HepG2 (cell line): ENCODE measurements around the gene DDOST. TPM values are rescaled to one million over a fixed set of nuclear protein-coding genes. Genes with fewer than 3 reads are reported as not detected.

Experiments
- ATAC-seq: fragments of 200-7000 bp; cut with Tn5 transposase; 3 replicates; pipeline ENCODE4 v1.9.1; 2020; ENCODE audit warnings: mild to moderate bottlenecking, moderate library complexity
- BruUV-seq: library from RNA; stranded (reverse); fragments of 400-500 nt; replicated peaks from 2 replicates; lab custom pipeline; 2021; lab: Mats Ljungman, UMichigan
- CTCF ChIA-PET: fragments of 300-600 bp; formaldehyde crosslinking; extraction: SDS; loops from one replicate; lab custom pipeline; 2021; ENCODE audit warnings: low total read pairs, inconsistent platforms, low intra/inter-chr PET ratio; lab: Yijun Ruan, JAX
- POLR2A ChIA-PET: fragments of 350-600 bp; sonication (Branson Sonifier 250); formaldehyde crosslinking; loops from one replicate; lab custom pipeline; 2020; ENCODE audit warnings: antibody characterized with exemption, inconsistent platforms; lab: Yijun Ruan, JAX
- DNase-seq: peaks from one replicate; pipeline ENCODE4 v3.0.0-alpha.2; 2015; ENCODE audit warnings: low spot score
- FAIRE-seq: peaks from 3 replicates; lab custom pipeline; 2011; peaks lifted over from hg19 to GRCh38; lab: Jason Lieb, UNC
- H2AFZ ChIP-seq: one replicate; pipeline ENCODE4 v1.6.1; 2011; ENCODE audit warnings: low read length, inconsistent platforms
- H3K27ac ChIP-seq: fragments of 300-600 bp; 3 replicates; pipeline ENCODE4 v1.8.0; 2011; ENCODE audit warnings: mixed run types, mild to moderate bottlenecking, mixed read lengths, low read length, inconsistent platforms; ENCODE audit not compliant: insufficient read depth; ENCODE audit errors: extremely low read length
- H3K27me3 ChIP-seq, 2 experiments: fragments of 200-600 bp in 1 of 2; 2 replicates in 1 of 2; 3 replicates in 1 of 2; pipeline versions ENCODE4 v1.6.0 to v1.8.0; 2011; ENCODE audit warnings: low read length in 2 of 2, mild to moderate bottlenecking in 2 of 2, moderate library complexity in 2 of 2, inconsistent platforms in 1 of 2; ENCODE audit not compliant: insufficient read depth in 2 of 2, control insufficient read depth in 1 of 2
- H3K36me3 ChIP-seq, 2 experiments: fragments of 200-600 bp in 1 of 2; replicated peaks in 1 of 2; 2 replicates in 1 of 2; 3 replicates in 1 of 2; pipeline versions ENCODE4 v1.5.1 to v1.8.0; 2011; ENCODE audit warnings: low read length in 2 of 2, inconsistent platforms in 1 of 2; ENCODE audit not compliant: insufficient read depth in 2 of 2, control insufficient read depth in 1 of 2
- H3K4me1 ChIP-seq: 2 replicates; pipeline ENCODE4 v1.5.1; 2012; ENCODE audit warnings: low read length, inconsistent platforms; ENCODE audit not compliant: insufficient read depth
- H3K4me2 ChIP-seq: 2 replicates; pipeline ENCODE4 v1.6.0; 2011; ENCODE audit warnings: low read depth, low read length, inconsistent platforms
- H3K4me3 ChIP-seq, 3 experiments: fragments of 200-600 bp in 1 of 3; sonication (generic), shearing (Covaris generic) in 1 of 3; replicated peaks in 1 of 3; 2 replicates each; pipeline ENCODE4 v1.5.1; 2011 to 2016; ENCODE audit warnings: low read length in 3 of 3, inconsistent platforms in 2 of 3, low read depth in 2 of 3, mild to moderate bottlenecking in 2 of 3, control low read depth in 1 of 3, mixed read lengths in 1 of 3; ENCODE audit not compliant: insufficient read depth in 1 of 3
- H3K79me2 ChIP-seq: one replicate; pipeline ENCODE4 v1.6.1; 2011; ENCODE audit warnings: low read length, inconsistent platforms; ENCODE audit not compliant: insufficient read depth
- H3K9ac ChIP-seq: 2 replicates; pipeline ENCODE4 v1.6.0; 2011; ENCODE audit warnings: mild to moderate bottlenecking, low read depth, low read length, inconsistent platforms; ENCODE audit not compliant: insufficient read depth
- H3K9me3 ChIP-seq: 2 replicates; pipeline ENCODE4 v1.5.1; 2012; ENCODE audit warnings: mild to moderate bottlenecking, low read length
- H4K20me1 ChIP-seq: 2 replicates; pipeline ENCODE4 v1.6.0; 2011; ENCODE audit warnings: inconsistent platforms, mild to moderate bottlenecking, low read length, moderate library complexity; ENCODE audit not compliant: insufficient read depth
- RELA ChIP-seq: sonication (generic); formaldehyde crosslinking; IDR thresholded peaks from 2 replicates; pipeline ENCODE4 v1.4.0; 2020; ENCODE audit warnings: missing genetic modification reagents
- ZBTB40 ChIP-seq, 2 experiments: fragments of 450-650 bp in 1 of 2; sonication (generic) in 1 of 2; formaldehyde crosslinking in 1 of 2; IDR thresholded peaks; 2 replicates each; pipeline versions ENCODE4 v1.6.1 to v1.8.0; 2016 to 2022; ENCODE audit warnings: antibody characterized with exemption in 1 of 2, mild to moderate bottlenecking in 1 of 2, missing genetic modification reagents in 1 of 2
- ZNF746 ChIP-seq: sonication (generic); formaldehyde crosslinking; IDR thresholded peaks from 2 replicates; pipeline ENCODE4 v1.8.0; 2022; ENCODE audit warnings: mild to moderate bottlenecking, missing genetic modification reagents
- WGBS: methylation state at CpG from one replicate; pipeline ENCODE4 v1.1.6; 2017; ENCODE audit warnings: low lambda C conversion rate; 5-methylcytosine and 5-hydroxymethylcytosine counted together
- in situ Hi-C: cut with HindIII; loops from 2 replicates; pipeline ENCODE4 v1.10.0; 2017; ENCODE audit warnings: low pct_unique_long_range_greater_than_20kb; ENCODE audit not compliant: extremely low pct_ligation_motif_present
- intact Hi-C: fragments of 100-400 bp; cut with micrococcal nuclease; formaldehyde crosslinking; loops from one replicate; pipeline ENCODE4 v1.10.0; 2022; ENCODE audit not compliant: unreplicated experiment
- polyA plus RNA-seq, 8 experiments: library from polyadenylated mRNA; depleted of rRNA in 3 of 8; stranded (reverse) in 7 of 8; unstranded in 1 of 8; fragments of >200 nt; fragmentation: Illumina TruSeq in 4 of 8; extraction: Trizol in 4 of 8; gene quantifications; 2 replicates each; pipeline versions ENCODE4 v1.2.1 to v1.2.3, GENCODE V29; 2011 to 2016; ENCODE audit warnings: low read depth in 4 of 8, missing spikeins in 1 of 8, mixed read lengths in 1 of 8; ENCODE audit not compliant: insufficient read depth in 1 of 8
- total RNA-seq, 5 experiments: library from RNA; depleted of rRNA; stranded (reverse); fragments of >200 nt; fragmentation: Illumina TruSeq; extraction: Trizol; gene quantifications; 2 replicates each; pipeline ENCODE4 v1.2.3, GENCODE V29; 2016; ENCODE audit warnings: low read depth in 1 of 5

DDOST gene
- total and polyA plus RNA-seq, 2 of the 13 experiments (the other 11 are each of a cell fraction or from before 2014, with no cell fraction given): 335 to 494 TPM

- in situ Hi-C loops (no loop called here), intact Hi-C loops (no loop called here)
- no peak for DNase-seq
- 100% methylated on average over 1 of the region's 1 CpG for WGBS
- TF ChIP-seq ZNF746 (CRISPR knock-in tag): no peak
- TF ChIP-seq RELA (CRISPR knock-in tag): no peak
- peak; percentile 49 for TF ChIP-seq ZBTB40 (IDR thresholded peaks at IDR 0.05)
- peak; percentile 90; the same call in 1 of the 2 replicates for TF ChIP-seq ZBTB40 (CRISPR knock-in tag; IDR thresholded peaks at IDR 0.05)
- Histone ChIP-seq H3K4me3 (no peak overlapping the region), H3K36me3 (no peaks in the 10 kb centered on the region), H3K27me3 (no peaks in the 10 kb centered on the region; a peak in 1 of 5 replicates), H3K4me1 (peaks cover 18% of the 10 kb centered on the region; the same call in 1 of the 2 replicates), H3K9ac (no peak overlapping the region), H4K20me1 (no peaks in the 10 kb centered on the region), H2AFZ (no peak overlapping the region), H3K9me3 (no peaks in the 10 kb centered on the region), H3K79me2 (no peaks in the 10 kb centered on the region), H3K4me2 (no peak overlapping the region), H3K27ac (no peak overlapping the region)
- no TSS peak for BruUV-seq
- no peak for FAIRE-seq
- CTCF ChIA-PET: no interaction called here
- POLR2A ChIA-PET: interaction anchor here (0.6 kb wide), 1 partner anchor 24 kb away, joined by 3 read pairs; no protein-coding TSS in a partner anchor
- no peak for ATAC-seq
These were observed 7.4 kb upstream of the DDOST start for GRCh38 chr1:20668581-20668980.
